CD14-positive monocyte (primary cell): Measurements from ENCODE around the gene FOXP1. TPM values are rescaled to one million over a fixed set of nuclear protein-coding genes. Genes with fewer than 3 reads are reported as not detected.

ENCODE experiments used
- DNase-seq, 3 donors: peaks; one replicate each; pipeline ENCODE4 v3.0.0-alpha.2; 2011 to 2022
- H2AFZ ChIP-seq: 2 replicates; pipeline ENCODE4 v1.6.0; 2012; ENCODE audit warnings: mild to moderate bottlenecking, low read depth, low read length, inconsistent platforms; ENCODE audit not compliant: insufficient read depth, poor library complexity, severe bottlenecking
- H3K27ac ChIP-seq, 2 donors: 1 replicate in 1 of 2; 2 replicates in 1 of 2; pipeline ENCODE4 v1.5.1; 2012 to 2013; ENCODE audit warnings: low read length in 2 of 2, control low read depth in 1 of 2, inconsistent platforms in 1 of 2, low read depth in 1 of 2, mild to moderate bottlenecking in 1 of 2
- H3K27me3 ChIP-seq, 2 donors: one replicate each; pipeline versions ENCODE4 v1.6.0 to v1.6.1; 2011 to 2013; ENCODE audit warnings: low read length in 2 of 2; ENCODE audit not compliant: control insufficient read depth in 2 of 2, insufficient read depth in 2 of 2
- H3K36me3 ChIP-seq, 2 donors: replicated peaks in 1 of 2; 1 replicate in 1 of 2; 2 replicates in 1 of 2; pipeline versions ENCODE4 v1.5.1 to v1.6.1; 2012 to 2013; ENCODE audit warnings: low read length in 2 of 2, control low read depth in 1 of 2, inconsistent platforms in 1 of 2, mild to moderate bottlenecking in 1 of 2; ENCODE audit not compliant: insufficient read depth in 2 of 2, control insufficient read depth in 1 of 2
- H3K4me1 ChIP-seq, 2 donors: 1 replicate in 1 of 2; 2 replicates in 1 of 2; pipeline versions ENCODE4 v1.5.1 to v1.6.1; 2012 to 2013; ENCODE audit warnings: low read length in 2 of 2, control low read depth in 1 of 2, inconsistent platforms in 1 of 2, mild to moderate bottlenecking in 1 of 2, moderate library complexity in 1 of 2; ENCODE audit not compliant: insufficient read depth in 2 of 2, control insufficient read depth in 1 of 2
- H3K4me2 ChIP-seq: replicated peaks from 2 replicates; pipeline ENCODE3; 2012; ENCODE audit warnings: low read length, moderate library complexity, mild to moderate bottlenecking; ENCODE audit not compliant: poor library complexity, severe bottlenecking; ENCODE audit errors: extremely low read depth
- H3K4me3 ChIP-seq, 3 experiments: fragments of 200-600 bp in 1 of 3; sonication (generic) in 1 of 3; replicated peaks in 1 of 3; 1 replicate in 2 of 3; 2 replicates in 1 of 3; pipeline ENCODE4 v1.5.1; 2011 to 2013; ENCODE audit warnings: low read length in 3 of 3, mild to moderate bottlenecking in 3 of 3, control low read depth in 2 of 3, low read depth in 2 of 3, inconsistent platforms in 1 of 3, moderate library complexity in 1 of 3
- H3K79me2 ChIP-seq: 2 replicates; pipeline ENCODE4 v1.6.0; 2012; ENCODE audit warnings: mild to moderate bottlenecking, control low read depth, inconsistent platforms, low read length, moderate library complexity; ENCODE audit not compliant: insufficient read depth
- H3K9ac ChIP-seq: 2 replicates; pipeline ENCODE4 v1.6.0; 2017; ENCODE audit warnings: low read length, mild to moderate bottlenecking; ENCODE audit not compliant: insufficient read depth, poor library complexity, severe bottlenecking
- H3K9me3 ChIP-seq, 2 donors: replicated peaks in 1 of 2; 1 replicate in 1 of 2; 2 replicates in 1 of 2; pipeline versions ENCODE4 v1.5.1 to v1.6.1; 2012 to 2013; ENCODE audit warnings: low read length in 2 of 2, control low read depth in 1 of 2; ENCODE audit not compliant: control insufficient read depth in 1 of 2, insufficient read depth in 1 of 2
- H4K20me1 ChIP-seq: 2 replicates; pipeline ENCODE4 v1.6.0; 2012; ENCODE audit warnings: mild to moderate bottlenecking, low read length, control low read depth, moderate library complexity; ENCODE audit not compliant: insufficient read depth
- H3K27ac Mint-ChIP-seq, 7 donors: one replicate each; pipeline ENCODE4 v1.8.0; 2020; ENCODE audit warnings: mild to moderate bottlenecking in 7 of 7, mixed read lengths in 7 of 7, moderate library complexity in 6 of 7, inconsistent platforms in 2 of 7
- H3K27me3 Mint-ChIP-seq, 3 donors: one replicate each; pipeline ENCODE4 v1.8.0; 2021 to 2022; ENCODE audit warnings: low read depth in 3 of 3, mild to moderate bottlenecking in 3 of 3, mixed read lengths in 3 of 3, moderate library complexity in 3 of 3, inconsistent platforms in 1 of 3
- H3K36me3 Mint-ChIP-seq, 2 donors: one replicate each; pipeline ENCODE4 v1.8.0; 2020; ENCODE audit warnings: mixed read lengths in 2 of 2, inconsistent platforms in 1 of 2, mild to moderate bottlenecking in 1 of 2
- H3K4me1 Mint-ChIP-seq: one replicate; pipeline ENCODE4 v1.8.0; 2020; ENCODE audit warnings: mild to moderate bottlenecking, mixed read lengths
- H3K4me3 Mint-ChIP-seq, 2 donors: one replicate each; pipeline ENCODE4 v1.8.0; 2020; ENCODE audit warnings: mild to moderate bottlenecking in 2 of 2, mixed read lengths in 2 of 2, moderate library complexity in 1 of 2
- H3K9me3 Mint-ChIP-seq, 7 donors: one replicate each; pipeline ENCODE4 v1.8.0; 2020 to 2022; ENCODE audit warnings: mixed read lengths in 7 of 7, mild to moderate bottlenecking in 6 of 7, moderate library complexity in 6 of 7, inconsistent platforms in 2 of 7
- WGBS: methylation state at CpG from one replicate; pipeline ENCODE4 v1.1.5; 2013; ENCODE audit warnings: missing lambda C conversion rate; ENCODE audit not compliant: insufficient coverage; 5-methylcytosine and 5-hydroxymethylcytosine counted together
- intact Hi-C, 2 donors: fragments of 100-400 bp; cut with micrococcal nuclease; formaldehyde crosslinking; loops; one replicate each; pipeline versions ENCODE4 v1.15.0 to v1.15.1; 2023
- polyA plus RNA-seq, 3 donors: library from polyadenylated mRNA; depleted of rRNA in 1 of 3; unstranded in 2 of 3; stranded (reverse) in 1 of 3; fragments of 300-500 nt in 2 of 3; fragments of >200 nt in 1 of 3; fragmentation: Illumina TruSeq in 2 of 3; gene quantifications; 1 replicate in 2 of 3; 2 replicates in 1 of 3; pipeline ENCODE4 v1.2.3, GENCODE V29; 2012 to 2021
- TF ChIP-seq, protein P1 (sequence below): fragments of 200-600 bp; IDR thresholded peaks from one replicate; pipeline ENCODE4 v1.8.0; 2022; ENCODE audit warnings: antibody characterized with exemption, mild to moderate bottlenecking

Gene FOXP1
- polyA plus RNA-seq, 3 donors = 25.7 to 42.6 (median 27.8) TPM

DNA sequence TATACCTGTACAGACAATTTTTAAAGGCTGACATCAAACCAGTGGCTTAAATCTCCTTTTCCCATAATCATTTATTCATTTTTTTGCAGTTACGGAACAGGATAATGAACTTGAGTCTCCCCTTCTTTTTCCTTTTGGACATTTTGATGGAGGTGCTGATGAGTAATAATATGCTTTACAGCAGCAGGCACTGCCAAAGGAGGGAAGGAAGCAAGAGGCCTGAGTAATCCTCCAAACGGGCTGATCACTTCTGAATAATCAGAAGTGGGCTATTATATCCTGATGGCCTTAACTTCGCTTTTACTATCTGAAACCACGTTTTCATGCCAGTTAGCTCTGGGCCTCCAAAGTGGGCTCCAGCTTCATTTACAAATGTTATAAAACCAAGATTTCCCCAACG is 527.2 kb downstream of the FOXP1 start:
- Histone ChIP-seq H2AFZ (no peak overlapping the region), H3K36me3 (peaks cover 17 to 27% of the 10 kb centered on the region in 2 donors), H4K20me1 (peaks cover 81% of the 10 kb centered on the region), H3K79me2 (peaks cover 48% of the 10 kb centered on the region), H3K9me3 (no peaks in the 10 kb centered on the region), H3K27ac (no peak overlapping the region), H3K4me1 (no peaks in the 10 kb centered on the region), H3K9ac (no peak overlapping the region), H3K4me2 (no peak overlapping the region), H3K27me3 (no peaks in the 10 kb centered on the region), H3K4me3 (no peak overlapping the region)
- intact Hi-C loops = no loop called here
- H3K4me3 Mint-ChIP-seq = no peak overlapping the region
- H3K36me3 Mint-ChIP-seq = peaks cover 25 to 28% of the 10 kb centered on the region in 2 donors
- no peaks in the 10 kb centered on the region for H3K9me3 Mint-ChIP-seq
- 13% methylated on average over 1 of the region's 5 CpGs for WGBS
- TF ChIP-seq, protein P1, sequence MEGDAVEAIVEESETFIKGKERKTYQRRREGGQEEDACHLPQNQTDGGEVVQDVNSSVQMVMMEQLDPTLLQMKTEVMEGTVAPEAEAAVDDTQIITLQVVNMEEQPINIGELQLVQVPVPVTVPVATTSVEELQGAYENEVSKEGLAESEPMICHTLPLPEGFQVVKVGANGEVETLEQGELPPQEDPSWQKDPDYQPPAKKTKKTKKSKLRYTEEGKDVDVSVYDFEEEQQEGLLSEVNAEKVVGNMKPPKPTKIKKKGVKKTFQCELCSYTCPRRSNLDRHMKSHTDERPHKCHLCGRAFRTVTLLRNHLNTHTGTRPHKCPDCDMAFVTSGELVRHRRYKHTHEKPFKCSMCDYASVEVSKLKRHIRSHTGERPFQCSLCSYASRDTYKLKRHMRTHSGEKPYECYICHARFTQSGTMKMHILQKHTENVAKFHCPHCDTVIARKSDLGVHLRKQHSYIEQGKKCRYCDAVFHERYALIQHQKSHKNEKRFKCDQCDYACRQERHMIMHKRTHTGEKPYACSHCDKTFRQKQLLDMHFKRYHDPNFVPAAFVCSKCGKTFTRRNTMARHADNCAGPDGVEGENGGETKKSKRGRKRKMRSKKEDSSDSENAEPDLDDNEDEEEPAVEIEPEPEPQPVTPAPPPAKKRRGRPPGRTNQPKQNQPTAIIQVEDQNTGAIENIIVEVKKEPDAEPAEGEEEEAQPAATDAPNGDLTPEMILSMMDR = no peak
- DNase-seq = no peak
- no peak overlapping the region for H3K27ac Mint-ChIP-seq
- no peaks in the 10 kb centered on the region for H3K4me1 Mint-ChIP-seq
- H3K27me3 Mint-ChIP-seq = no peaks in the 10 kb centered on the region

DNA sequence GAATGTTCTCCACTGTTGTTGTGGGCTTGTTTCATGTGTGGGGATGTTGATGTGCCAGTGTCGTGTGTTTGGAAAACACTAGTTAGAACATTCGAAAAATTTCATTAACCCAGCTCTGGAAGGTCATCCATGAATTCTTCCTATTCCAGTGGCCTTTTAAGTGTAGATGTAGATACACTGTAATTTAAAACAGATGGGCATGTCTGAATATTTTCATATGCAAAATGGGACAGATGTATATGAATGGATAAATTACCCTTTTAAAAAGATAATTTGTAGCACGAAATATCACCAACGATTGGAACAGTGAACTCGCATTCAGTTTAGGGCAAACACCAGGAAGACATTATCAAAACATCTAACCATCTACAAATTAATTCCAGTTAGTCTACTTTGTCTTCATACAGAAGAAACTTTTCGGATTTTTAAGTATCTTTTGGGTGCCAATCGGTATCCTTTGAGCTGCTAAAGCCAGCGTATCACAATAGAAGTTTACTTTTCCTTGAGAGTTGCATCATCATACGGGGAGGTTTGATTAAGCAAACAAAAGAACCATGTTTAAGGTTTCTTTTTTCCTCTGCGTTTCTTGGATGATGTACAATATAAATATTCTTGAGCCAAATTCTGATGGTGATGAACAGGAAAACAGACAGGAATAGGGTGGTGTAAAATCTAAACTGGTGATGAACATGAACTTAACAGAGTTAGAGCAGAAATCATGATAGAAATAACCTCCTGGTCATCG is 528.1 kb downstream of the FOXP1 start:
- TF ChIP-seq, protein P1 = no peak
- Histone ChIP-seq H3K36me3 (peaks cover 21 to 36% of the 10 kb centered on the region in 2 donors), H2AFZ (no peak overlapping the region), H3K79me2 (peaks cover 39% of the 10 kb centered on the region), H3K4me3 (no peak overlapping the region), H4K20me1 (peaks cover 79% of the 10 kb centered on the region), H3K27me3 (no peaks in the 10 kb centered on the region), H3K9me3 (no peaks in the 10 kb centered on the region), H3K4me2 (no peak overlapping the region), H3K9ac (no peak overlapping the region), H3K27ac (no peak overlapping the region), H3K4me1 (no peaks in the 10 kb centered on the region)
- Mint-ChIP-seq H3K4me1 (peaks cover 7% of the 10 kb centered on the region), H3K4me3 (no peak overlapping the region), H3K9me3 (no peaks in the 10 kb centered on the region), H3K27ac (no peak overlapping the region), H3K27me3 (no peaks in the 10 kb centered on the region), H3K36me3 (peaks cover 33 to 36% of the 10 kb centered on the region in 2 donors)
- WGBS = 66% methylated on average over 4 of the region's 11 CpGs
- intact Hi-C loops = no loop called here
- no peak for DNase-seq
